ENCODE measurements around the gene KIFBP.

The KIFBP gene

DNA sequence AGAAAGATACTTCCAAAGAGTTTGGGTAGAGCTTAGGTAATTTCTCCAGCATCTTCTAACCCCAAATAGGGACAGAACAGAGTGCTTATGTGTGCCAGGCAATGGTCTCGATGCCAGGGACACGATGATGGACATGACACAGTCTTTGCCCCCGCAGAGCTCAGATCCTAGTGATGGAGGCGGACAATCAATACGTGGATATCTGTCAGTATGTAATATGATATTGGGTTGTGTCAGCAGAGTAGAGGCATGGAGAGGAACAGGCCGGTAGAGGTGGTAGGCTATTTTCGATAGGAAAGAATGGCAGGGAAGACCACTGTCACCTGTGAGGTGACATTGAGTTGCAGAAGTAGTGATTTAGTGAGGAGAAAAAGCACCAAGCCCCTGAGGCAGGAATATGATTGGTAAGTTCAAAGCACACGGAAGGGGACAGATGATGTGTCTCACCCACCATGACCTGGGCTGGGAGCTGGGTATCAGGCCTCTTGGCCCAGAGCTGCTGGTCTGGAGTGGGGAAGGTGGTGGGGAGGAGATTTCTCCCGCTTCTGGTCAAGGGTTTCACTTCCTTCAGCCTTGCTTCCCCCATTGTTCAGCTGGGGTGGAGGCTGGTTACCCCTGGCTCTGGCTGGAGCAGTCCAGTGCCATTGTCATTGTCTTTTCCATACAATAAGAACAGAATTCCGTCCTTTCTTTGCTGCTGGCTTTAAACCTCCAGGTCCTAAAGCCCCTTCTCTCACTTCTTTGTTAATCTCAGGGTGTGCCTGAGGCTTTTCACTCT is 63.3 kb downstream of the KIFBP start:
- DNase-seq = no peak

DNA sequence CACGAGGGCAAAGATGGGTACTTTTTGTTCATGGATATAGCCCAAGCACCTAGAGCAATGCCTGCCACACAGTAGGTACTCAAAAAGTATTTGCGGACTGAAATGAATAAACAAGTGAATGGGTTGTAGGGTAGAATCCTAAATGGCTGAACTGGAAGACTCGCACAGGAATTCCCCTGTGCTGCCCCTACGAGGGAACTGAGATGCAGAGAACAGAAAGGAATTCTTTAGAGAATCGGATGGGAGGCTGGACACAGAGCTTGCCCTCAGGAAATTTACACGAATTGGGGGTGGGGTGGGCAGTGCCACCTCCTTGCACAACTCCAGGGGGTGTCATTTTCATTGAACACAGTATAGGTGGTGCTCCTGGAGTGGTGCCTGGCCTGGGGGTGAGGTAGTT is 64.1 kb downstream of the KIFBP start:
- no peak for DNase-seq

DNA sequence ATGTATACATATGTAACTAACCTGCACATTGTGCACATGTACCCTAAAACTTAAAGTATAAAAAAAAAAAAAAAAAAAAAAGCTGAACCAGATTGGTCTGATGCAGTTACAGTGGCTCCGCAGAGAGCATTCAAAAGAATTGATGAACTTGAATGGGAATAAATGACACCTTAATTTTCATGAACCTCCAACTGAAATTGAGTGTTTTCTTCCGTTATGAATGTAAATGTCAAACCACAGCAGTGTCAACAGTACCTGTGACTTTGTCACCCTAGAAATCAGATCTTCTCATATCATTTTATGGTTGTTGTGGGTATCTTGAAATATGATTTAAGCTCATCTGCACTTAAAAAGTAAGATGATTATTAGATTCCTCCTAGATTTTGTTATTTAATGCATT is 66.6 kb downstream of the KIFBP start:
- DNase-seq = no peak

DNA sequence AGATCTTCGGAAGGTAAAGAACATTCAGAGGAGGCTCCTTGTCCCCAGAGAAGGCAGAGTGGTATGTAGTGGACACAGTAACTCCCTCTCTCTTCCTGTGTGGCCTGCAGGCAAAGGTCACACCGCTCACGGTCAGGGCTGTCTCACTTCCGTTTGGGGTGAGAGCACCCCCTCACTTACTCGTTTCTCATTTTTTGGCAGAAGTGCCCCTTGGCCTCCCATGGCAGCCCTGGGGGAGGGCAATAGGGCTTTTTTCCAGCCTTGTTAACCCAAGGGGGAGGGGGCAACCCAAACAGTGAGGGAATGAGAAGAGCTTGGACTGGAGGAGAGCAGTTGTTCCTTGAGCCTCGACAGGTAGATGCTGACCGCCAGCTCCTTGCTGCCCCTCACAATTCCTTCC is 67.5 kb downstream of the KIFBP start:
- DNase-seq = no peak

DNA sequence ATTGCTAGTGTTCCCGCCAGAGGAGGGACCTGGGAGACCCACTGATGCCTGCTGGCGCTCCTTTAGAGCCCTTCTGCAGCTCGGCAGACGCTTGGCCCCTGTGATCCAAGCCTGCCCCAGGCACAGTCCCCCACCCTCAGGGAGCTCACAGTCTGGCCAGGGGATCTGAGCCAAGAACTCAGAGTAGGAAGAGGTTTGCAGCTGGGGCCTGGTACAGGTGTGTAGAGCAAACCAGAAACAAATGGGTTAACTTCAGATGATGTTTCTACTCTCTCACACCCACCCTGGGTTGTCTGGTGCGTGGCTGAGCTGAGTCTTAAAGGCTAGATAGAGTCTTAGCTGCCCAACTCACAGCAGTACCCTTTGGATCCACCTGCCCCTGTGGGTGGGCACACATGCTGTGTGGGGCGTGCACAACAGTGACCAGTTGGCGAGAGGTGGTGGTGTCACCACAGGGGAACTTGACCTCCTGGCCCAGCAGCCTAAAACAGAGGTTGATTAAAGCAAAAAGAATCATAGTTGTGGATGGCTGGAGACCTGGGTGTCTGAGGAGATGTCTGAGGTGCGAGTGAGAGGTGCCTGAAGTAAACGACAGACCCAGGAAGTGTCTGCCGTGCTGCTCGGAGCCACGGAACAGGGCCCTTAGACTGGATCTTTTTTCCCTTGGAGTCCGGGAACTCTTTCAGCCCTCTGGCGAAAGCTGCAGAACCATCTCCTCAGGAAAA is 68.1 kb downstream of the KIFBP start:
- no peak for DNase-seq

DNA sequence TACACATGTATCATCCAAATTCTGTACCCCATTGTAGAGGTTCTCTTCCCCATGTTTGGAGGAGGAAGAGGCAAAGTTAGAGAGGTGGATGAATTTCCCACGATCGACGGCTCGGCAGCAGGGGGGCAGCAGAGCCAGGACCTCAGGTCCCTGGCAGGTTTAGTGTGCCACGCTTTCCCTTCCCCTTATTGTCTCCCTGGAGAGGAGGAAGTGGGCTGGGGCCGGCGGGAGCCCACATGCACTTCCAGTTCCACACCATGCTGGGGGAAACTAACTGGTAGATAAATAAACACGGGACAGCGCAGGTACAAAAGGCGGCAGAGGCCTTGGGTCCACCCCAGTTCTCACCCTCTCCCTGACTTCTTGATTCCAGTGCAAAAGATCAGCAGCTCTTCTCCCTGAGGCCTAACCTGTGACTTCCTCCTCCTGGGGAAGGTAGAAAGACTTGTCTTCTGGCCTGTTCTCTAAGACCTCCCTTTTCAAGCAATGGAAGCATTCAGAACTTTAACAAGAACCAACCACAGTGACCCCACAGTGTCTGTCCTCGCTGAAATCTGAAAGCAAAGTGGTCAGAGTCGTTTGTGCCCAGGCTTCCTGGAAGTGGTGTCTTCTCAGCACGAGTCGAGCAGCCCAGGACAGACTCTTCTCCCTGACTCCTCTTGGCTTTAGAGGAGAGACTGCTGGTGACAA is 68.8 kb downstream of the KIFBP start:
- DNase-seq = no peak

DNA sequence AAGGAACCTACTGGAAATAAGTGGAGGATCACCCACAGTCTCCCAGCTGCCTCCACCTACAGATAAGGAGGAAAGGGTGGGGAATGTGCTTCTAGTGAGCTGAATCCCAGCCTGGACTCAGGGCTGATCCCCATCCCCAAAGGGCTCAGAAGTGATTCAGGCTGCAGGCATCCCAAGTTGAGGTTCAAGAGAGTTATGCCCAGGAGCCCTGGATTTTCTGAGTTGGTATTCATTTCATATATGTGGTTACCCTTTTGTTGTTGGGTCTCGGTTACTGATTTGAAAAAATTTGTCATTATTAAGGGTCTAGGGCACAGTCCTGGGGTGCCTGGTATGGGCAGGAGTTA is 69.3 kb downstream of the KIFBP start:
- no peak for DNase-seq

DNA sequence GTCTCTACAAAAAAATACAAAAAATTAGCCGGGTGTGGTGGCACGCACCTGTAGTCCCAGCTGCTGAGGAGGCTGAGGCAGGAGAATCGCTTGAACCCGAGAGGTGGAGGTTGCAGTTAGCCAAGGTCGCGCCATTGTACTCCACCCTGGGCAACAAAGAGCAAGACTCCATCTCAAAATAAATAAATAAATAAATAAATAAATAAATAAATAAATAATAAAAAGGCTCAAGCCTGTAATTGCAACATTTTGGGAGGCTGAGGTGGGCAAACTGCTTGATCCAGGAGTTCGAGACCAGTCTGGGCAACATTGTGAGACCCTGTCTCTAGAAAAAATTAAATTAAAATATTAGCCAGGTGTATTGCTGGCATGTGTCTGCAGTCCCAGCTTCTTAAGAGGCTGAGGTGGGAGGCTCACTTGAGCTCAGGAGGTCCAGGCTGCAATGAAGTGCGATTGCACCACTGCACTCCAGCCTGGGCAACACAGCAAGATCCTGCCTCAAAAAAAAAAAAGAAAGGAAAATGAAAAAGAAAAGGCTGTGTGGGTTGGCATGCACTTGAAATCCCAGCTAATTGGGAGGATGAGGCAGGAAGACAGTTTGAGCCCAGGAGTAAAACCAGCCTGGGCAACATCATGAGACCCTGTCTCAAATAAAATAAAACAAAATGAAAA is 71.7 kb downstream of the KIFBP start:
- DNase-seq = no peak

DNA sequence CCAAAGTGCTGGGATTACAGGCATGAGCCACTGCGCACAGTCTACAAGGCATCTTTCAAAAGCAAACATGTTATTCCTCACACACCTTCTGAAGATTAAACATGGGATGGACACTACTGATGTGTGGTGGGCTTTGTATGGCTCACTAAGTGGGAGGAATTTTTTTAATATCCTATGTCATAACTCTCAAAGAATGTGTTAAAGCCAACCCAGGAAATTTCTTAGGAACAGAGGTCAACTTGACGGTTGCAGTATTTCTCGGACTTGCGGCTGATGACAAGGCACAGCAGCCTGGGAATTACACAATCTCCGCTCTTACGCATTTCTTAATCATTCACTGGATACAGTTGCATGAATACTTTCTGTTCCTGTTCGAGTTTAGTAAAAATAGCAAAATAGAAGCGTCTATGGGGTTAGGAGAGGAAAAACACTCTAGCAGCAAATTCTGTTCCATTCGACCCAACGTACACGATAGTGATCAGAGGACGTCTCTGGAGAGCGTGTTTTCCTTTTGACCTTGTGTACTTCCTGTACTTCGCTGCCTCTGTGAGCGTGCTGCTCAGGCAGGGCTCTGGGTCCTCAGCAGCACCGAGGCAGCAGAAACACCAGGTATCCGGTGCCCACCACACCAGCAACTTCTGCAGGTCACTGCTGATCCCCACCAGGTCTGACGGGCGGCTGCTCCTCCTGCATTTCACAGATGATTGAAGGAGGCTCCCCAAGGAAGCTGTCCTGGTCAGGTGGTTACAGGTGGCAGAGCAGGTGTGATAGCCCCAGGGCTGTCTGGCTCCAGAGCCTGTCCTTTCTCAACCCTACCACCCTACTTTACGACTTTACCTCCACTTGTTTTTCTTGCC is 72.9 kb downstream of the KIFBP start:
- DNase-seq = no peak

DNA sequence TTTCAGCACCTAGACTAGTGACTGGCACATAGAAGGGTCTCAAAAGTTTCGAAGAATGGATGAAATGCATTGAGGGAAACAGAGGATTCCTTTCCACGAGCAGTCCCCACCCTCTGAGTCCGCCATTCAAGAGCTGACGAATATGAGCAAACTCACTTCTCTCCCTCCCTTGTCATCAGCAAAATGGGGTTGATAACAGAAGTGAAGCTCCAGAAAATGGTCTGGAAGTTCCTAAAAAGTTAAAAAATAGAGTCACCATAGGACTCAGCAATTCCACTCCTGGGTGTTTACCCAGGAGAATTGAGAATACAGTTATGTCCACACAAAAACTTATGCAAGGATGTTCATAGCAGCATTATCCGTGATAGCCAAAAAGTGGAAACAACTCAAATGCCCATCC is 74.3 kb downstream of the KIFBP start:
- DNase-seq = no peak

DNA sequence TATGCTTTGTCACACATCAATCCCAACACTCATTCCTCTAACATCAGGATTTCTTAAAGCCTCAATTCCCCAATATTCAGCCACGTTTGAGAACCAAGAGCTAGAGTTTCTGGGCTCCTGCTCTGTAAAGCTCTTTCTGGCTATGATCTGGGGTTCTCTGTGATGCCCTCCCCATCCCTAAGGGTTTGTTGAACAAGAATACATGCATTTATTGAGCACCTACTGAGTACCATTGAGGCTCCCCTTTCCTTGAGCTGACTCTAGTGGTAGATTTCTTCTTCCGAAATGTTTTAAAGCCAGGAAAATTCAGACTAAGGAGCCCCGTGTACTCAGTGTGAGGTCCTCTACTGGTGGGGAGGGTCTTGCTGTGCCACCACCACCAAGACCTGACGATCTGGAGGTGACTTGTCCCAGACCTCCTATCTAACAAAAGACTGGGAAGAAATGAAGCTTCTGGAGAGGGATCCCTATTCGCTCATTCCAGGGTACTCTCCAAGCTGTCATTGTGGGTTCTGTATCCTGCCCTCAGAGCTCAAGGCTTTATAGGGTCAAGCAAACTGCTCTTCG is 76.2 kb downstream of the KIFBP start:
- no peak for DNase-seq

DNA sequence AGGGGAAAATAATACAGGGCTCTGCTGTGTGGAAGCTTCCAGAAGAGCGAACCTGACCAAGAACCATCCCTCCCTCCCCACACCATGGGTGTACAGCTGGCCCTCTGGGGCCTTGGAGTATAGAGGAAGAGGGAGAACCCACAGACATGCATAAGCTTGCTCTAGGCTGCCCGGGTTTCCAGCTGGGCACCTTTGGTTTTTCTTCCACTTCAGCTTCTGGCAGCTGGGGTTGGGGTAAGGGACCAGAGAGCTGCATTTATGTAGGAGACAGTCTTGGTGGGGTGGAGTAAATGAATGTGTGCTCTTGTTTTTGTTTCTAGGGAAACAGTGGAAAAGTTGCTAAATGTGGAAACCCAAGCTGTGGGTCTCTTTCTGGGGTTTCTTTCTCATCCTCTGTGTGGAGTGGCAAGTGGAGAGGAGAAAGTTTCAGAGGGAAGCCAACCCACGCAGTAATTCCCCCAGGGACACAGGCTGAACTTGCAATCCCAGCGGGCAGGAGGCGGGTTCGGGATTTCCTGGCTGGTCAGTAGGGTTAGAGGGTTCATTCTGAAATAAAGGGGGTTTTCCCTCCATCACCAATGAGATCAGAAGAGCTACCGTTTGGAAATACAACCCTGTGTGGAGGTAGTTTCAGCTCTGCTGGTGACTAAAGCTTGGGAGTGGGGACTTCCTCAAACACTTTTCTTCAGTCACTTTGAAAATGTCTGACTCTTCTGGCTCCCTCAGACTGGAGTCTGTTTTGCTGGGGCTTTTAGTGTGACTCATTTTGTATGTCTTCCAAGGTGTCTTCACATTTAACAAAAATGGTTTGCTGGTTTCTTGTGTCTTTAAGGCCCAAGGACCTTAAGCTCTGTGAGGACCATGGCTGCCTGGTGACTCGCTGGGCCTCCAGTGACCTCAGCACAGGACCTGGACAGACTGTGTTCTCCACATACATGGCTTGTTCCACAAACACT is 77.1 kb downstream of the KIFBP start:
- DNase-seq = no peak

Measured in NCI-H2227 treated with DMSO at 0.1 percent for 48 hours (cell line).